ENCODE data around the gene SLC26A8. TPM values are rescaled to one million over a fixed set of nuclear protein-coding genes. Genes with fewer than 3 reads are reported as not detected.

The SLC26A8 gene
- total RNA-seq, 1 experiment from 2014 or later, result not detected

GRCh38 chr6:35954333-35954732, 70.1 kb downstream of the SLC26A8 start:
- no peak for DNase-seq (ENCODE audit: low read depth, low spot score)
- no peak overlapping the region for H3K27ac ChIP-seq (ENCODE audit: low read depth, low read length)
- ChIA-PET CTCF (interaction anchor here (1.2 to 1.7 kb wide), 3 partner anchors 199 to 505 kb away, joined by 3 to 6 read pairs (median 4); partner anchors contain the start of gene ARMC12), POLR2A (no interaction called here), RAD21 (ENCODE audit: low non-redundant PET in 1 of 2, low total read pairs in 2 of 2, uncharacterized antibody in 2 of 2, unreplicated experiment in 2 of 2) (no interaction called here)
- H3K27me3 ChIP-seq (ENCODE audit: insufficient read depth, low read length), result peaks cover 4% of the 10 kb centered on the region; the same call in 1 of the 2 replicates
- H4K20me1 ChIP-seq (ENCODE audit: insufficient read depth), result no peaks in the 10 kb centered on the region
- no peaks in the 10 kb centered on the region for H3K9me3 ChIP-seq (ENCODE audit: control insufficient read depth in 1 of 2, insufficient read depth in 1 of 2, low read depth in 1 of 2, low read length in 2 of 2)
- peaks cover 0 to 21% of the 10 kb centered on the region in 2 experiments; a peak in 1 of 4 replicates for H3K4me1 ChIP-seq (ENCODE audit: control insufficient read depth in 1 of 2, insufficient read depth in 2 of 2, low read length in 2 of 2)
- intact Hi-C loops (cut with micrococcal nuclease), result no loop called here
- H3K4me2 ChIP-seq (ENCODE audit: low read length), result peak overlapping the region; percentile 21; the same call in 1 of the 2 replicates
- no peaks in the 10 kb centered on the region for H3K36me3 ChIP-seq (ENCODE audit: control insufficient read depth in 1 of 2, insufficient read depth in 2 of 2, low read length in 2 of 2)
- no peaks in the 10 kb centered on the region for H3K9me2 ChIP-seq (ENCODE audit: insufficient read depth)
- H3K79me2 ChIP-seq (ENCODE audit: insufficient read depth, low read length), result no peaks in the 10 kb centered on the region
- BruUV-seq (replicated peaks), result no TSS peak
- TF ChIP-seq POLR2AphosphoS5 (IDR thresholded peaks at IDR 0.05; ENCODE audit: low read depth, low read length) (no peak), TCF7L2 (IDR thresholded peaks at IDR 0.05; ENCODE audit: borderline replicate concordance, extremely low read depth, insufficient read depth, insufficient read length) (no peak), ATF3 (IDR thresholded peaks at IDR 0.05) (no peak), EZH2 (IDR thresholded peaks at IDR 0.05) (no peak), FOSL1 (IDR thresholded peaks at IDR 0.05; ENCODE audit: low read depth) (no peak), ELF1 (IDR thresholded peaks at IDR 0.05; ENCODE audit: borderline replicate concordance, low read depth) (no peak), RAD21 (IDR thresholded peaks at IDR 0.05; ENCODE audit: low read depth) (no peak), ZNF274 (IDR thresholded peaks at IDR 0.05; ENCODE audit: low read depth, low read length) (no peak), SP1 (IDR thresholded peaks at IDR 0.05; ENCODE audit: low read depth) (no peak), CBX3 (IDR thresholded peaks at IDR 0.05; ENCODE audit: low read depth) (no peak), EGR1 (IDR thresholded peaks at IDR 0.05; ENCODE audit: low read depth) (no peak), YY1 (IDR thresholded peaks at IDR 0.05; ENCODE audit: extremely low read depth, insufficient replicate concordance, low read depth, low read length) (no peak), CEBPB (IDR thresholded peaks at IDR 0.05; ENCODE audit: low read depth) (no peak), ZBTB33 (IDR thresholded peaks at IDR 0.05; ENCODE audit: extremely low read depth, insufficient replicate concordance, low read length) (no peak), ZFX (IDR thresholded peaks at IDR 0.05) (no peak)
- no peak overlapping the region for H2AFZ ChIP-seq (ENCODE audit: low read depth, low read length, poor library complexity, severe bottlenecking)
- no peak for ATAC-seq
- H3K4me3 ChIP-seq (replicated peaks in 1 of 2; ENCODE audit: low read depth in 1 of 2, low read length in 2 of 2), result no peak overlapping the region
- H3K9ac ChIP-seq (ENCODE audit: low read length), result no peak overlapping the region

Measured in HCT116 (cell line).